ENCODE data around the gene SSNA1.

DNA sequence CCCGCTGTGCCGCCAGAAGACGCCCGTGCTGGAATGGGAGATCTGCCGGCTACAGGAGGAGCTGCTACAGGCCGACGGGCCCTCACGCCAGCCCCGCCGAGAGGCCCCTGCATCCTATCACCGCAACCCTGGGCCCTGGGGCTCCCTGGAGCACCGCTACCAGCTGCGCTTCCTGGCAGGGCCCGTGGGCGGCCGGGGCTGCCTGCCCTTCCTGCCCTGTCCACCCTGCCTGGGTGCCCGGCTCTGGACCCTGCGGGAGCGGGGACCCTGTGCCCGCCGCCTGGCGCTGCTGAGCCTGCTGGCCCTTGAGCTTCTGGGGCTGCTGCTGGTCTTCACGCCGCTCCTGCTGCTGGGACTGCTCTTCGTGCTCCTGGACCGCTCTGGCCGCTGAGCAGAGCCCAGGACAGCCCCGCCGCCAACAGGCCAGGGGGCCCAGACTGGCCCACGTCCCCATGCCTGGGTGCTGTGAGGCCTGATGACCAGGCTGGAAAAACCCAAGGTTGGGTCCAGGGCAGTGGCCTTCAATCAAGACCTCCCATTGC is 29.8 kb downstream of the SSNA1 start:
- TF ChIP-seq, protein P1, sequence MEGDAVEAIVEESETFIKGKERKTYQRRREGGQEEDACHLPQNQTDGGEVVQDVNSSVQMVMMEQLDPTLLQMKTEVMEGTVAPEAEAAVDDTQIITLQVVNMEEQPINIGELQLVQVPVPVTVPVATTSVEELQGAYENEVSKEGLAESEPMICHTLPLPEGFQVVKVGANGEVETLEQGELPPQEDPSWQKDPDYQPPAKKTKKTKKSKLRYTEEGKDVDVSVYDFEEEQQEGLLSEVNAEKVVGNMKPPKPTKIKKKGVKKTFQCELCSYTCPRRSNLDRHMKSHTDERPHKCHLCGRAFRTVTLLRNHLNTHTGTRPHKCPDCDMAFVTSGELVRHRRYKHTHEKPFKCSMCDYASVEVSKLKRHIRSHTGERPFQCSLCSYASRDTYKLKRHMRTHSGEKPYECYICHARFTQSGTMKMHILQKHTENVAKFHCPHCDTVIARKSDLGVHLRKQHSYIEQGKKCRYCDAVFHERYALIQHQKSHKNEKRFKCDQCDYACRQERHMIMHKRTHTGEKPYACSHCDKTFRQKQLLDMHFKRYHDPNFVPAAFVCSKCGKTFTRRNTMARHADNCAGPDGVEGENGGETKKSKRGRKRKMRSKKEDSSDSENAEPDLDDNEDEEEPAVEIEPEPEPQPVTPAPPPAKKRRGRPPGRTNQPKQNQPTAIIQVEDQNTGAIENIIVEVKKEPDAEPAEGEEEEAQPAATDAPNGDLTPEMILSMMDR (conservative IDR thresholded peaks at IDR 0.05 in 1 of 2, IDR thresholded peaks at IDR 0.05 in 1 of 2; ENCODE audit: extremely low read depth in 1 of 2, insufficient read depth in 1 of 2, low read depth in 1 of 2, low read length in 2 of 2): no peak
- no peak for TF ChIP-seq EZH2 (IDR thresholded peaks at IDR 0.05; ENCODE audit: borderline replicate concordance, low read length)
